HG03280 (cell line): ENCODE results near the gene MAP3K9.
A peak's percentile ranks its signal among the peaks of the same experiment; 100 is the strongest.
"Not testable (repeated sequence)": the region's sequence is repeated elsewhere in the genome, so short reads cannot be mapped to it uniquely, and the experiment has no call there.

Experiments
- ATAC-seq: cut with Tn5 transposase; IDR thresholded peaks from one replicate; pipeline ENCODE4 v1.9.1; 2021; ENCODE audit warnings: mild to moderate bottlenecking, moderate library complexity; ENCODE audit not compliant: unreplicated experiment

Gene MAP3K9

GRCh38 chr14:70726651-70727375 lies 82.5 kb downstream of the MAP3K9 start:
- ATAC-seq = no peak

GRCh38 chr14:70724944-70725343 lies 84.4 kb downstream of the MAP3K9 start:
- ATAC-seq = no peak

- ATAC-seq = no peak
Observed at GRCh38 chr14:70724110-70724509, 85.2 kb downstream of the MAP3K9 start.

- no peak for ATAC-seq
Observed at GRCh38 chr14:70723276-70723675, 86.0 kb downstream of the MAP3K9 start.

- ATAC-seq = no peak
Observed at GRCh38 chr14:70722418-70722817, 86.9 kb downstream of the MAP3K9 start.

- no peak for ATAC-seq
Observed at GRCh38 chr14:70721542-70721941, 87.8 kb downstream of the MAP3K9 start.

- ATAC-seq = no peak
Observed at GRCh38 chr14:70718383-70719118, 90.8 kb downstream of the MAP3K9 start.

- ATAC-seq = no peak
Observed at GRCh38 chr14:70716958-70717357, 92.4 kb downstream of the MAP3K9 start.

GRCh38 chr14:70716483-70716882 lies 92.8 kb downstream of the MAP3K9 start:
- ATAC-seq = no peak

- no peak for ATAC-seq
Observed at GRCh38 chr14:70714055-70714550, 95.2 kb downstream of the MAP3K9 start.

GRCh38 chr14:70713511-70713916 lies 95.8 kb downstream of the MAP3K9 start:
- no peak for ATAC-seq

GRCh38 chr14:70713096-70713495 lies 96.2 kb downstream of the MAP3K9 start:
- no peak for ATAC-seq

GRCh38 chr14:70711451-70711850 lies 97.9 kb downstream of the MAP3K9 start:
- ATAC-seq = no peak

GRCh38 chr14:70709726-70710382 lies 99.5 kb downstream of the MAP3K9 start:
- no peak for ATAC-seq

GRCh38 chr14:70708717-70709570 lies 100.4 kb downstream of the MAP3K9 start:
- no peak for ATAC-seq

GRCh38 chr14:70707138-70708038 lies 101.9 kb downstream of the MAP3K9 start:
- ATAC-seq = peak; percentile 52

- no peak for ATAC-seq
Observed at GRCh38 chr14:70706177-70706576, 103.1 kb downstream of the MAP3K9 start.

- no peak for ATAC-seq
Observed at GRCh38 chr14:70704960-70705359, 104.4 kb downstream of the MAP3K9 start.

- not testable (repeated sequence) for ATAC-seq
Observed at GRCh38 chr14:70703621-70704168, 105.6 kb downstream of the MAP3K9 start.
